Muscle layer of duodenum (tissue), 2 donors: Measurements from ENCODE around the gene TNIK.

Experiments used
- H3K27ac ChIP-seq: one replicate; pipeline ENCODE4 v1.7.0; 2013; ENCODE audit warnings: mild to moderate bottlenecking, low read length
- H3K27me3 ChIP-seq: one replicate; pipeline ENCODE4 v1.7.0; 2013; ENCODE audit warnings: low read depth, mild to moderate bottlenecking, control low read depth, low read length
- H3K36me3 ChIP-seq, 2 donors: one replicate each; pipeline ENCODE4 v1.7.0; 2013; ENCODE audit warnings: low read length in 2 of 2, control low read depth in 1 of 2, mild to moderate bottlenecking in 1 of 2; ENCODE audit not compliant: insufficient read depth in 2 of 2, control insufficient read depth in 1 of 2
- H3K4me1 ChIP-seq, 2 donors: one replicate each; pipeline ENCODE4 v1.7.0; 2013; ENCODE audit warnings: low read length in 2 of 2, mild to moderate bottlenecking in 2 of 2, control low read depth in 1 of 2, moderate library complexity in 1 of 2; ENCODE audit not compliant: insufficient read depth in 2 of 2, control insufficient read depth in 1 of 2
- H3K4me3 ChIP-seq, 2 donors: one replicate each; pipeline ENCODE4 v1.7.0; 2013; ENCODE audit warnings: low read length in 2 of 2, low read depth in 1 of 2, mild to moderate bottlenecking in 1 of 2
- H3K9me3 ChIP-seq, 2 donors: one replicate each; pipeline ENCODE4 v1.7.0; 2013; ENCODE audit warnings: low read length in 2 of 2, control low read depth in 1 of 2, mild to moderate bottlenecking in 1 of 2; ENCODE audit not compliant: control insufficient read depth in 1 of 2
- donor health status: healthy.

TNIK gene

DNA sequence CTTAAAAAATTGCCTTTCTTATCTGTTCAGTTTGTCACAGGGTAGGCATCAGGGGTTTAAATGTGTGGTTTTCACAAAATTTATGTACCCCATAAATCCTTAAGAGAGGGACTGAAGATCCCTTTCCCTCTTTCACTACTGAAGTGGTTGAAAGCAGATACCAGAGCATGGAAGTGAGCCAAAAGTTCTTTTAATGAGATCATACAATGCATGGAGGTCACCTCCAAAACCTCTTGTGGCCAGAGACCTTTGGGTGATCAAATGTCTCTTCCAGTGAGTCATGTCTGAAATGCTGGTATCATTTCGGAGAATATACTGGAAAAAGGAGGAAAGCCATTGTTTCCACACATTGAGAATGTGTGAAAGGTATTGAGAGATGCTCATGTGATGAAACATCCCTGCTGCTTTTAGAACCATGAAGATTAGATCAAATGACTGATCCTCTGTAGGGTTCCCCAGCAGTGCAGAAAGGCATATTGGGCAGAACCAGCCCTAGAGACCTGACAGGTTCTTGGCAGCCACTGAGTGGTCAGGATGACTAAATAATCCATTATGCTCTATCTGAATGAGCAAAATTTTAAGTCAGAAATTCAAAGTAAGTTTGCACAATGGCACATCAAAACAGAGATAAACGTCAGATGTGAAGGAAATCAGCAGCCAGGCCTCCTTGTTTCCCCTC, 267.9 kb downstream of the TNIK start:
- Histone ChIP-seq H3K27ac (no peak overlapping the region), H3K9me3 (no peaks in the 10 kb centered on the region), H3K4me3 (no peak overlapping the region)

DNA sequence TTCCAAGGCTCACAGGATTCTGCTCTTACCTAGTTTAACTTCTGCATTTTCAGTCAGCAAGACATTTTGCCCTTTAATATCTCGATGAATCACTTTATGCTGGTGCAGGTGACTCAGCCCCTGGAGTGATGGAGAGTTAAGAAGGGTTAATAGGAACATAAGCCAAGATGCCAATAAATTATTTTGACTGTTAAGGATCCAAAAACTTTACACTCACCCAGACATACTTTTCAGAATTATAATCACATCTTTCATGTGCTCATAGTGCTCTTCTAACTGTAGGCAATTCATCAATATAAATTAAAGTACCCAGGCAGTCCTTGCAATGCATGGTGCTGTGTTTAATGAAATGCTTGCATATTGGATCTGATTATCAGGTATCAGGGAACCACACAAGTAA, 269.5 kb downstream of the TNIK start:
- H3K27ac ChIP-seq: no peak overlapping the region
- peaks cover 3% of the 10 kb centered on the region in 2 donors for H3K4me1 ChIP-seq
- H3K9me3 ChIP-seq: no peaks in the 10 kb centered on the region
- no peaks in the 10 kb centered on the region for H3K27me3 ChIP-seq
- H3K4me3 ChIP-seq: no peak overlapping the region
- no peaks in the 10 kb centered on the region for H3K36me3 ChIP-seq

More for the DNA sequence above, 267.9 kb downstream of the TNIK start:
- no peaks in the 10 kb centered on the region for H3K36me3 ChIP-seq
- no peaks in the 10 kb centered on the region for H3K27me3 ChIP-seq
- no peaks in the 10 kb centered on the region for H3K4me1 ChIP-seq

DNA sequence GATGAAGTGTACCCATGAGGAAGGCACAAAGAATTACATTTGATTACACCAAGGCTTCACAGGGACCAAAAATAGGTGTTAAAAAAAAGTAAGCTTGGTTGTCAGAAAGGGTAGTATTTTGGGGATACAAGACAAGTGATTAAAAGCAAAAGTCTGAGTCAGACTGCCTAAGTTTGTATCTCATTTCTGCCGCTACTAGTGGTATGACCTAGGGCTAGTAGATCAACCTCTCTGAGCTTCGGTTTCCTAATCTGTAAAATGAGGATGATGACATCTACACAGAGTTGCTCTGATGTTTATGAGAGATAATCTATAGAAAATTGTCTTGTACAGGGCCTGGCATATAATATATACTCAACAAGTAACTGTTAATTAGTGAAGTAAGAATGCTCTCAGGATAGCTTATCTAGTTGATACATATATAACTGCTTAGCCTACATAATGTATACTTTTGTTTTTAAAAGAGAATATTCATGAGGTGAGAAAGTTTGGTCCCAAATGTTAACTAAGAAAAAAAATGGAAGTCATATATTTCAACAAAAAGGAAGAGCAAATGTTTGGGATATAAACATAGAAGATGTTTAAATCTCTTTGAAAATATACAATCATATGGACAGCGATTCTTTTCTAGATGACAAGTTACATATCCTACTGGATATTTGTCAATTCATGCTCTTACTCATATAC, 270.7 kb downstream of the TNIK start:
- no peaks in the 10 kb centered on the region for H3K9me3 ChIP-seq
- no peaks in the 10 kb centered on the region for H3K36me3 ChIP-seq
- H3K4me3 ChIP-seq: no peak overlapping the region
- no peaks in the 10 kb centered on the region for H3K27me3 ChIP-seq
- H3K4me1 ChIP-seq: peaks cover 3 to 7% of the 10 kb centered on the region in 2 donors
- no peak overlapping the region for H3K27ac ChIP-seq

DNA sequence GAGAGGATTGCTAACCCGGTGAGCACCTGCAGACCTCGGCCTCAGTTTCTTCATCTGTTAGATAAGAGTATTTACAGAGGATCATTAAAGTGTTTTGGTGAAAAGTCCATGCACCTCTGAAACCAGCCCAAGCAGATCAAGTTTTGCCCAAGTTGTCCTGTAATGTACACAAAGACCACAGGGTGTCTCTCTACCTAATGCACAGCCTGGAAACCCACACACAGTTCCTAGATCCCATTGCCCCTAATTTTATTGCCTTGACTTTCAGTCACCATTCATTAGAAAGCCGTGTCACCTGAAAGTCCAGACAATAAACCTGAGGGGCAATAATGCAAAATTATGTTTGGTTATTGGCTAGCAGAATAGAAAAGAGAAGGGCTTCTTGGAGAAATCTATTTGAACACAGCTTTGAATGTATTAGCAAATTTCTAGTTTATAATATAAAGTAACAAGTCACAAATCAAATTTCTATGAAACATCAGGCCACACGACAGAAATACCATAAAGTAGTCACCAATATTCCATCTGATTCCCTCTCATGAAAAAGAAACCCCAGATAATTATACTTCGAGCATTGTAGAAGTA, 272.4 kb downstream of the TNIK start:
- peaks cover 10 to 17% of the 10 kb centered on the region in 2 donors for H3K4me1 ChIP-seq
- no peak overlapping the region for H3K4me3 ChIP-seq
- no peak overlapping the region for H3K27ac ChIP-seq
- no peaks in the 10 kb centered on the region for H3K36me3 ChIP-seq
- H3K9me3 ChIP-seq: no peaks in the 10 kb centered on the region
- H3K27me3 ChIP-seq: no peaks in the 10 kb centered on the region

DNA sequence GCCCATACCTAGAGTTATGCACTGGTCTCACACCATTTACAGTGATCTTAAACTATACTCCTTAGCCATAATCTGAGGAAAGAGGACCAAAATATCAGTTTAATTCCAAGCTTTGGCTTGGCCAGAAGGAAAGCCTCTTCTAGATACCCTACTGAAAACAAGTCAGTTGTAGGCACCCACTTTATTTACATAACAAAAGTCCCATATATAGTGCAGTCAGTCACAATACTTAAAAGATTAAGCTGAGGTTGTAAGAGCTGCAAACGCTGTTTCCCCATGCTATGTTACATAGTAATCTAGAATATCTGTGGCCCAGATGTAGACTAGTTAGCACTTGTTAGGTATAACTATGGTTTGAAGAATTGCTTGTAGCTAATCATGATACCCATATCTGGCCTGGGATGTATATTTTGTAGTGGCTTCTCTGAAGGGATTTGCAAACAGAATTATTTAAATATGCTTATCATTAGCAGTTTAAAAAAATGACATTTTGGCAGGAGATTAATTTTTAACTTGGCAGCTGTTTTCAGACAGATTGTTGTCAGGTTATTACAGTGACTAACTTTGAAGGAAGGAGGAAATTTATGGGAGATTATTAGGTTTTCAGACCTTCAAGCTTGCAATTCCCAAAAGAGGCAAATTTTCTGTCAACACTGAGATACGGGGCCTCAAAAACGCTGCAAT, 273.2 kb downstream of the TNIK start:
- Histone ChIP-seq H3K27ac (no peak overlapping the region), H3K9me3 (no peaks in the 10 kb centered on the region), H3K36me3 (no peaks in the 10 kb centered on the region), H3K4me1 (peaks cover 12 to 24% of the 10 kb centered on the region in 2 donors), H3K27me3 (no peaks in the 10 kb centered on the region), H3K4me3 (no peak overlapping the region)

DNA sequence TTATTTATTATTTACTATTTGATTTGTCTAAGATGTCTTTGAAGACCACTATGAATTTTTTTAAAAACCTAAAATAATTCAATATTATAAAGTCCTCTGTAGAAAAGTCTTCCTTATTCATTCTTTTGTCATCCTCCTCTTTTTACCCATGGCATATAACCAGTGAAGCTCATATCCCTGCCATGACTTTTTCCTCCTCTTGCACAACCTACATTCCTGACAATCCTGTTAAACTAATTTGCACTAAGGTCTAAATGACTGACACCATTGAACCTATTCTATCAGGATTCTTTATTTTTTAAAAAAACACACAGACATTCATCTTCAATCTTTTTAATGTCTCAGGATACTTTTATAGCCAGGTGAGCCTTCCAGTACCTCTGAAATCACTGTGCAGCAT, 273.8 kb downstream of the TNIK start:
- H3K36me3 ChIP-seq: no peaks in the 10 kb centered on the region
- H3K27ac ChIP-seq: no peak overlapping the region
- peaks cover 12 to 24% of the 10 kb centered on the region in 2 donors for H3K4me1 ChIP-seq
- H3K4me3 ChIP-seq: no peak overlapping the region
- no peaks in the 10 kb centered on the region for H3K27me3 ChIP-seq
- no peaks in the 10 kb centered on the region for H3K9me3 ChIP-seq

DNA sequence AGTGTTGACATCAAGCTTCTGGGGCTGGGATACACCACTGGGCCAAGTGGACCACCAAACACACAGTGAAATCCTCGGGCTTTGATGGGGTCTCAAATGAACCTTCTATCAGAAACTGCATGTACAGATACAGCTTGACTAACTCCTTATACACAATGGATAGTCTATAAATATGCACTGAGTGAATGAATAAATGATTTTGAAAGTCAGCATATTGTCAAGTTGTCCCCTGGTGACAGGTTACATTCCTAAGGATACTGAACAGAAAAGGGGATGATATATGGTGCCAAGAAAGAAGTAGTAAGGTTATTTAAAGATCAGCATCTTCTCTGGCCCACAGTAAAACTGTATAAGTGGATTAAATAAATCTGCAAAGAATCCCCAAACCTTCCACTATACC, 274.2 kb downstream of the TNIK start:
- Histone ChIP-seq H3K27ac (no peak overlapping the region), H3K27me3 (no peaks in the 10 kb centered on the region)

DNA sequence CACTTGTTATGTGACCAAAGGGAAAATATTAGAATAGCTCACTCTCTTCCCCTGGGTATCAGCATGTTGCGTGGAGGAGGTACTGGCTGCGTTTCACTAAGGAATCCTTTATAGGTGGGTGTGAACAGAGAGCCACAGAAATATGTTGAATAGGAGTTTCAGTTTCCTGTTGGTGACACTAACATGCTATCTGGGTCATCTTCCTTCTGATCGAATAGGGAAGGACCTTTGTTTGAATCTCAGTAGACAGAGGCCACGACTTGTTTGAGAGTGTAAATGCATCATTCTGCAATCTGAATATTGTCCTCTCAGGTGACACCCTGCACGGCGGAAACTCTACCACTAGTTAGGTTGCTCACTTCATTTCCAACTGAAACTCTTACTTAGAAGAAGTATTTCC, 275.8 kb downstream of the TNIK start:
- no peaks in the 10 kb centered on the region for H3K36me3 ChIP-seq
- H3K27ac ChIP-seq: no peak overlapping the region
- H3K9me3 ChIP-seq: no peaks in the 10 kb centered on the region

More for the DNA sequence above, 274.2 kb downstream of the TNIK start:
- H3K9me3 ChIP-seq: no peaks in the 10 kb centered on the region
- no peaks in the 10 kb centered on the region for H3K36me3 ChIP-seq
- H3K4me3 ChIP-seq: no peak overlapping the region
- H3K4me1 ChIP-seq: peaks cover 12 to 24% of the 10 kb centered on the region in 2 donors

DNA sequence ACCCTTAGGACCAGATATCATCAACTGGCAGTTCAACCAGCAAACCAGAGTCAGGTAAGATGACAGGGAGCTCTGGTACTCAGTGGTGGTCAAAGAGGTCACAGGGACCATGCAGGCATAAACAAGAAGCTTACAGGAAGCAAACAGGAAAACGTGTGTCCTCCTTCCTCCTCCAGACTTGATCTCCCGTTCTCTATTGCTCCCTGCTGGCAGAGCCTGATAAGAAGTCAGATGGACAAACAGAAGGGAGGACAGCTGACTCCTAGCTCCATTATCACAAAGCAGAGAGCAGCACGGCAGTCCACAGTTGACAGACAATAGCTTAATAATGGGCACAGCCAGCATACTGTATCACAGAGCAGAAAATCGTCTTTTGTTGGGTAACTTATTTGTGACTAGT, 277.2 kb downstream of the TNIK start:
- Histone ChIP-seq H3K36me3 (no peaks in the 10 kb centered on the region), H3K4me1 (peaks cover 12 to 24% of the 10 kb centered on the region in 2 donors), H3K27ac (no peak overlapping the region), H3K4me3 (no peak overlapping the region), H3K27me3 (no peaks in the 10 kb centered on the region), H3K9me3 (no peaks in the 10 kb centered on the region)

More for the DNA sequence above, 275.8 kb downstream of the TNIK start:
- Histone ChIP-seq H3K27me3 (no peaks in the 10 kb centered on the region), H3K4me1 (peaks cover 12 to 24% of the 10 kb centered on the region in 2 donors), H3K4me3 (no peak overlapping the region)

DNA sequence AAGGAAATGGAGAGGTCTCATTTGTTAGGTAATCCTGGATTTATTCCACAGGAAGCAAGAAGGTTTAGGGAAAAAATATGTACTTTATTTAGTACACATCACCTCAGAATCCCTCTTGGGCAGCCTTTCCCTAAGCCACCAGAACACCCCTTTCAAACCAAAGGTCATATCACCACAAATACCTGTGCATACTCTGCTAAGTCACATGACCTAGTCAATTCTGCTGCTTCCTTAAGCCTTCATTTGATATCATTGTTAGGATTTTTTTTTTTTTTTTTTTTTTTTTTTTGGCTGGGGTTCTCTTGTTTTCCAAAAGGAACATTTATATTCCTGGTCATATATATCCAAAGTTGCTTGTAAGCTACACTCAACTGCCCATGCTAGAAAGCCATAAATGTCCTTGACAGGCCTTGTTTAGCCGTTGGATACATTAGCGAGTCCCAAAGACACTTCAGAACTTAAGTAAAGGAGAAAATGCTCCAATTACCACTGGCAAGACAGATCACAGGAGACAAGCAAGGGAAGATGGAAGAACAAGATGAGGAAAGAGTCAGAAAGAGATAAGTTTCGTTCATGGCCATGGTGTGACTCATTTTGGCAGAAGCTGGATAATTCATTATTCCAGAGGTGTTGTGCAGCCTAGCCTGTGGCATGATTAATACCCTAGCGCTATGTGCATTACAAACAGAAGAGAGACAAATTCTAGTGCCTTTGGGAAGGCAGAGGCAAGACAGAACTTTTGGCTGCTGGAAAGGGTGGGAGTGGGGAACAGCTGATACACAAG, 278.1 kb downstream of the TNIK start:
- no peak overlapping the region for H3K4me3 ChIP-seq
- no peaks in the 10 kb centered on the region for H3K36me3 ChIP-seq
- no peaks in the 10 kb centered on the region for H3K27me3 ChIP-seq
- H3K9me3 ChIP-seq: no peaks in the 10 kb centered on the region
- H3K4me1 ChIP-seq: peaks cover 11 to 25% of the 10 kb centered on the region in 2 donors
- H3K27ac ChIP-seq: no peak overlapping the region
